ENCODE measurements around the gene LGALS3BP.

GRCh38 chr17:78997231-78997741 is 17.6 kb upstream of the LGALS3BP start:
- TF ChIP-seq CTCF (IDR thresholded peaks at IDR 0.05): no peak
- TF ChIP-seq POLR2A (IDR thresholded peaks at IDR 0.05): no peak
- TF ChIP-seq EP300 (IDR thresholded peaks at IDR 0.05): no peak

Measured in tibial nerve (tissue), 4 donors.